ENCODE measurements around the gene PCDH1. TPM values are rescaled to one million over a fixed set of nuclear protein-coding genes. Genes with fewer than 3 reads are reported as not detected.

The PCDH1 gene
- total RNA-seq = 0.33 and 0.58 TPM in 2 replicates

DNA sequence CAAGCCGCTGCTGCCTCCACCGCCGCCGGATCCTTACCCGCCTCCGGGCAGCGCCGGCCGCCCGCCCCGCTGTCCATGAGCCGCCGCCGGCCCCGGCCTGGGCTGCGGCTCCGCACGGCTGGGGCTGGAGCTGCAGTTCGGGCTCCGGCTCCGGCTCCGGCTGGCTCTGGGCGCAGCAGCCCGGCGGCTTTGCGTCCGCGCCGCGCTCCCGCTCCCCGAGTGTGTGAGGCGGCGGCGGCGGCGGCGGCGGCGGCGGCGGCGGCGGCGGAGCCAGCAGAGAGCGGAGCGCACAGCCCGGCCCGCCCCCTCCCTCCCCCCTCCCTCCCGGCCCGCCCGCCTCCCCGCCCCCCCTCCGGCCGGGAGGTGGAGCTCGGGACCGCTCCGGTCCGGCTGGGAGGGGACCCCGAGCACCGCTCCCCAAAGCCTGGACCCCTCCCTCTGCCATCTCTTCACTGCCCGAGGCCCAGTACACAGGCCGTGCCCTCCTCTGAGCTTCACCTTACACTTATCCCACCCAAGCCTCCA, at the start of gene PCDH1:
PCDH1 (minus strand) TSS at position 225 of the 525 bp plus-strand sequence; CDS start at position 77, 148 bp downstream.

GRCh38 chr5:141923448-141924313, 45.5 kb upstream of the PCDH1 start, which contains the start of gene DELE1:
DELE1 (plus strand) TSS chr5:141923871; CDS start chr5:141923942, 71 bp downstream.

Other genes starting within 250 kb of the PCDH1 start
- 63.0 and 67.6 TPM in 2 replicates for gene HDAC3, start 241.6 kb downstream of the PCDH1 start, total RNA-seq
- gene RELL2, start 241.4 kb downstream of the PCDH1 start, total RNA-seq = 2.2 and 2.3 TPM in 2 replicates
- gene FCHSD1, start 227.0 kb downstream of the PCDH1 start, total RNA-seq = 39.9 and 46.5 TPM in 2 replicates
- gene ARAP3, start 196.2 kb downstream of the PCDH1 start, total RNA-seq = 4.5 and 6.8 TPM in 2 replicates
- gene DELE1, start 45.5 kb upstream of the PCDH1 start, total RNA-seq = 49.8 and 54.3 TPM in 2 replicates
- 0.15 and 0.17 TPM in 2 replicates for gene PCDH12, start 79.8 kb upstream of the PCDH1 start, total RNA-seq
- gene RNF14, start 90.7 kb upstream of the PCDH1 start, total RNA-seq = 71.6 and 72.6 TPM in 2 replicates
- gene GNPDA1, start 134.6 kb upstream of the PCDH1 start, total RNA-seq = 81.4 and 172 TPM in 2 replicates
- 107 and 127 TPM in 2 replicates for gene NDFIP1, start 230.4 kb upstream of the PCDH1 start, total RNA-seq

All from smooth muscle cell of trachea (primary cell).